Panc1 (cell line): ENCODE measurements around the gene SETDB2. TPM values are rescaled to one million over a fixed set of nuclear protein-coding genes. Genes with fewer than 3 reads are reported as not detected.
A peak's percentile ranks its signal among the peaks of the same experiment; 100 is the strongest.

Source experiments
- ATAC-seq: fragments of 200-7000 bp; cut with Tn5 transposase; 2 replicates; pipeline ENCODE4 v1.9.1; 2020; ENCODE audit warnings: mild to moderate bottlenecking, moderate library complexity
- BruUV-seq: library from RNA; stranded (reverse); fragments of 400-500 nt; replicated peaks from 2 replicates; lab custom pipeline; 2021; lab: Mats Ljungman, UMichigan
- CTCF ChIA-PET: fragments of 300-600 bp; sonication (Branson Sonifier 250); formaldehyde crosslinking; loops from one replicate; lab custom pipeline; 2022; ENCODE audit warnings: antibody characterized with exemption; lab: Charles Lee
- POLR2A ChIA-PET: fragments of 300-600 bp; sonication (Branson Sonifier 250); formaldehyde crosslinking; loops from one replicate; lab custom pipeline; 2022; ENCODE audit warnings: antibody characterized with exemption; lab: Charles Lee
- DNase-seq: peaks from one replicate; pipeline ENCODE4 v3.0.0-alpha.2; 2010; ENCODE audit warnings: low read depth, low spot score
- H3K27ac ChIP-seq: 2 replicates; pipeline ENCODE4 v1.5.1; 2011; ENCODE audit warnings: mild to moderate bottlenecking, low read length, inconsistent platforms
- H3K27me3 ChIP-seq: fragments of 200-500 bp; sonication (Bioruptor generic); 2 replicates; pipeline ENCODE4 v1.6.0; 2014; ENCODE audit warnings: low read length, inconsistent platforms; ENCODE audit not compliant: control insufficient read depth, insufficient read depth
- H3K36me3 ChIP-seq: fragments of 200-500 bp; sonication (Bioruptor generic); 2 replicates; pipeline ENCODE4 v1.5.1; 2014; ENCODE audit warnings: inconsistent platforms, mild to moderate bottlenecking, low read length, moderate library complexity; ENCODE audit not compliant: control insufficient read depth, insufficient read depth
- H3K4me1 ChIP-seq: 2 replicates; pipeline ENCODE4 v1.5.1; 2011; ENCODE audit warnings: inconsistent platforms, mild to moderate bottlenecking, low read length, moderate library complexity; ENCODE audit not compliant: control insufficient read depth, insufficient read depth
- H3K4me3 ChIP-seq, 2 experiments: 2 replicates each; pipeline ENCODE4 v1.5.1; 2011 to 2012; ENCODE audit warnings: low read depth in 2 of 2, low read length in 2 of 2, mild to moderate bottlenecking in 2 of 2, inconsistent platforms in 1 of 2, moderate library complexity in 1 of 2
- H3K9me3 ChIP-seq: fragments of 200-500 bp; sonication (Bioruptor generic); 2 replicates; pipeline ENCODE4 v1.5.1; 2014; ENCODE audit warnings: low read depth, mild to moderate bottlenecking, inconsistent platforms, low read length, moderate library complexity; ENCODE audit not compliant: control insufficient read depth, insufficient read depth
- POLR2AphosphoS5 ChIP-seq: IDR thresholded peaks from 2 replicates; pipeline ENCODE4 v1.6.1; 2012; ENCODE audit warnings: mild to moderate bottlenecking, low read depth, low read length, moderate library complexity
- SIN3A ChIP-seq: IDR thresholded peaks from 2 replicates; pipeline ENCODE4 v1.6.1; 2012; ENCODE audit warnings: low read depth, mild to moderate bottlenecking, low read length, moderate library complexity, borderline replicate concordance; ENCODE audit not compliant: insufficient read depth
- TCF7L2 ChIP-seq: IDR thresholded peaks from 2 replicates; pipeline ENCODE4 v1.6.1; 2011; ENCODE audit warnings: mild to moderate bottlenecking, low read depth, low read length, inconsistent platforms
- in situ Hi-C: cut with HindIII; loops from 2 replicates; pipeline ENCODE4 v1.10.0; 2016; ENCODE audit warnings: low sequenced_read_pairs, low pct_unique_long_range_greater_than_20kb
- intact Hi-C: fragments of 100-400 bp; cut with micrococcal nuclease; formaldehyde crosslinking; loops from one replicate; pipeline ENCODE4 v1.10.0; 2022; ENCODE audit not compliant: unreplicated experiment
- total RNA-seq: library from RNA; stranded (reverse); gene quantifications from one replicate; pipeline ENCODE4 v1.2.1, GENCODE V29; 2021; ENCODE audit not compliant: unreplicated experiment
- TF ChIP-seq, protein P1 (sequence below): fragments of 450-650 bp; IDR thresholded peaks from 2 replicates; pipeline ENCODE4 v1.5.1; 2017; ENCODE audit warnings: mild to moderate bottlenecking
- TF ChIP-seq, protein P2 (sequence below), 2 experiments: IDR thresholded peaks; 2 replicates each; pipeline ENCODE4 v1.6.1; 2011 to 2012; ENCODE audit warnings: low read depth in 2 of 2, control low read depth in 1 of 2, low read length in 1 of 2, mild to moderate bottlenecking in 1 of 2, moderate library complexity in 1 of 2; ENCODE audit not compliant: insufficient read depth in 1 of 2

SETDB2 gene
- total RNA-seq, 1 experiment from 2014 or later: 6.1 TPM

DNA sequence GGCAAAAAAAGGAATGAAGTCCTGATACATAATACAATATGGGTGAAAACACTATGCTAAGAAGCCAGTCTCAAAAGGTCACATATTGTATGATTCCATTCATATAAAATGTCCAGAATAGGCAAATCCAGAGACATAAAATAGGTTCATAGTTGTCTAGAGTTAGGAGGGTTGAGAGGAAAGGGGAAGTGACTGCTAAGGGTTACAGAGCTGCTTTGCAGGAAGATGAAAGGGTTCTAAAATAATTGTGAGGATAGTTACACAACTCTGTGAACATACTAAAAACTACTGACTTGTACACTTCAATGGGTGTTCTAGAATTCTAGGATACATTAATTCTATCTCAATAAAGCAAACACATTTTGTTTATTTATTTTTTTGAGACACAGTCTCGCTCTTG, 25.9 kb upstream of the SETDB2 start:
- BruUV-seq: no TSS peak
- ChIA-PET POLR2A (no interaction called here), CTCF (interaction anchor here (0.6 kb wide), 1 partner anchor 430 kb away, joined by 3 read pairs; no protein-coding TSS in a partner anchor)
- ATAC-seq (no peak), DNase-seq (no peak)
- no peaks in the 10 kb centered on the region for H3K9me3 ChIP-seq
- H3K27me3 ChIP-seq: no peaks in the 10 kb centered on the region
- intact Hi-C loops (no loop called here), in situ Hi-C loops (no loop called here)
- H3K4me1 ChIP-seq: no peaks in the 10 kb centered on the region
- no peak overlapping the region for H3K4me3 ChIP-seq
- H3K27ac ChIP-seq: no peak overlapping the region
- H3K36me3 ChIP-seq: no peaks in the 10 kb centered on the region
- TF ChIP-seq POLR2AphosphoS5 (no peak), SIN3A (no peak), TCF7L2 (no peak)
- TF ChIP-seq, protein P1, sequence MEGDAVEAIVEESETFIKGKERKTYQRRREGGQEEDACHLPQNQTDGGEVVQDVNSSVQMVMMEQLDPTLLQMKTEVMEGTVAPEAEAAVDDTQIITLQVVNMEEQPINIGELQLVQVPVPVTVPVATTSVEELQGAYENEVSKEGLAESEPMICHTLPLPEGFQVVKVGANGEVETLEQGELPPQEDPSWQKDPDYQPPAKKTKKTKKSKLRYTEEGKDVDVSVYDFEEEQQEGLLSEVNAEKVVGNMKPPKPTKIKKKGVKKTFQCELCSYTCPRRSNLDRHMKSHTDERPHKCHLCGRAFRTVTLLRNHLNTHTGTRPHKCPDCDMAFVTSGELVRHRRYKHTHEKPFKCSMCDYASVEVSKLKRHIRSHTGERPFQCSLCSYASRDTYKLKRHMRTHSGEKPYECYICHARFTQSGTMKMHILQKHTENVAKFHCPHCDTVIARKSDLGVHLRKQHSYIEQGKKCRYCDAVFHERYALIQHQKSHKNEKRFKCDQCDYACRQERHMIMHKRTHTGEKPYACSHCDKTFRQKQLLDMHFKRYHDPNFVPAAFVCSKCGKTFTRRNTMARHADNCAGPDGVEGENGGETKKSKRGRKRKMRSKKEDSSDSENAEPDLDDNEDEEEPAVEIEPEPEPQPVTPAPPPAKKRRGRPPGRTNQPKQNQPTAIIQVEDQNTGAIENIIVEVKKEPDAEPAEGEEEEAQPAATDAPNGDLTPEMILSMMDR: no peak
- TF ChIP-seq, protein P2, sequence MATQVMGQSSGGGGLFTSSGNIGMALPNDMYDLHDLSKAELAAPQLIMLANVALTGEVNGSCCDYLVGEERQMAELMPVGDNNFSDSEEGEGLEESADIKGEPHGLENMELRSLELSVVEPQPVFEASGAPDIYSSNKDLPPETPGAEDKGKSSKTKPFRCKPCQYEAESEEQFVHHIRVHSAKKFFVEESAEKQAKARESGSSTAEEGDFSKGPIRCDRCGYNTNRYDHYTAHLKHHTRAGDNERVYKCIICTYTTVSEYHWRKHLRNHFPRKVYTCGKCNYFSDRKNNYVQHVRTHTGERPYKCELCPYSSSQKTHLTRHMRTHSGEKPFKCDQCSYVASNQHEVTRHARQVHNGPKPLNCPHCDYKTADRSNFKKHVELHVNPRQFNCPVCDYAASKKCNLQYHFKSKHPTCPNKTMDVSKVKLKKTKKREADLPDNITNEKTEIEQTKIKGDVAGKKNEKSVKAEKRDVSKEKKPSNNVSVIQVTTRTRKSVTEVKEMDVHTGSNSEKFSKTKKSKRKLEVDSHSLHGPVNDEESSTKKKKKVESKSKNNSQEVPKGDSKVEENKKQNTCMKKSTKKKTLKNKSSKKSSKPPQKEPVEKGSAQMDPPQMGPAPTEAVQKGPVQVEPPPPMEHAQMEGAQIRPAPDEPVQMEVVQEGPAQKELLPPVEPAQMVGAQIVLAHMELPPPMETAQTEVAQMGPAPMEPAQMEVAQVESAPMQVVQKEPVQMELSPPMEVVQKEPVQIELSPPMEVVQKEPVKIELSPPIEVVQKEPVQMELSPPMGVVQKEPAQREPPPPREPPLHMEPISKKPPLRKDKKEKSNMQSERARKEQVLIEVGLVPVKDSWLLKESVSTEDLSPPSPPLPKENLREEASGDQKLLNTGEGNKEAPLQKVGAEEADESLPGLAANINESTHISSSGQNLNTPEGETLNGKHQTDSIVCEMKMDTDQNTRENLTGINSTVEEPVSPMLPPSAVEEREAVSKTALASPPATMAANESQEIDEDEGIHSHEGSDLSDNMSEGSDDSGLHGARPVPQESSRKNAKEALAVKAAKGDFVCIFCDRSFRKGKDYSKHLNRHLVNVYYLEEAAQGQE (IDR thresholded peaks at IDR 0.05; ENCODE audit: insufficient read depth in 1 of 2, low read depth in 2 of 2, low read length in 1 of 2): no peak

DNA sequence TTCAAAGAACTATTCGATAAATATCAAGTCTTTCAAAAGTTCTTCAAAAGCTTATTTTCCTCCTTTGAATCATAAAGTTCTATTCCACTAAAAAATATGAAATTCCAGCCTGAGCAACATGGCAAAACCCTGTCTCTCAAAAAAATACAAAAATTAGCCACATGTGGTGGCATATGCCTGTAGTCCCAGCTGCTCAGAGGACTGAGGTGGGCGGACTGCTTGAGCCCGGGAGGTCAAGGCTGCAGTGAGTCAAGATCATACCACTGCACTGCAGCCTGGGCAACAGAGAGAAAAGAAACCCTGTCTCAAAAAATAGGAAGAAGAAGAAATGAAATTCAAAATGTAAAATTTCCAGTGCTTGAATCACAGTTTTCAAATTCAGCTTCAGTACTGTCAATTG, 24.8 kb upstream of the SETDB2 start:
- Histone ChIP-seq H3K36me3 (no peaks in the 10 kb centered on the region), H3K9me3 (no peaks in the 10 kb centered on the region), H3K4me1 (no peaks in the 10 kb centered on the region), H3K4me3 (no peak overlapping the region), H3K27ac (no peak overlapping the region), H3K27me3 (no peaks in the 10 kb centered on the region)
- TSS peak; percentile 30 for BruUV-seq
- no peak for ATAC-seq
- TF ChIP-seq TCF7L2 (no peak), SIN3A (no peak), POLR2AphosphoS5 (no peak)
- in situ Hi-C loops (no loop called here), intact Hi-C loops (no loop called here)
- ChIA-PET POLR2A (no interaction called here), CTCF (no interaction called here)
- DNase-seq: no peak

DNA sequence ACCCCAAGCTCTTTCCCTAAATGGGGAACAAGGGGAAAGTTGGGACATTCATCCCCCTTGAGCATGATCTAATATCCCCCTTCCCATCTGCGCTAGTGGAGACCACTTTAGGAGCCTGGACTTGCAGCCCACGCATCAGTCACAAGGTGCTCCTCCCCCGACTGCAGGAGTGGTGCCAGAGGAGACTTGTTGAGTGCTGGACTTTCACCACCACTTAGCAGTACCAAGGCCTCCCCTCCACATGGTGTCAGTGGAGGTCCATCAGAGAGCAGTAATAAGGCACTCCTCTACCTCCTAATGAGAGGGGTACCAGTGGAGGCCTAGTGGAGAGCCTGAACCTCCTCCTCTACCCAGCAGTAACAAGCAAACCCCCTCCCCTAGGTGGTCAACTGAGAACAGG, 22.7 kb upstream of the SETDB2 start:
- peak; percentile 80; the same call in 1 of the 2 replicates for ATAC-seq
- in situ Hi-C loops: no loop called here
- no peaks in the 10 kb centered on the region for H3K27me3 ChIP-seq
- TF ChIP-seq, protein P1: peak; percentile 35
- TF ChIP-seq SIN3A (no peak), TCF7L2 (no peak), POLR2AphosphoS5 (no peak)
- TF ChIP-seq, protein P2 (IDR thresholded peaks at IDR 0.05; ENCODE audit: insufficient read depth in 1 of 2, low read depth in 2 of 2, low read length in 1 of 2): no peak
- no peak for DNase-seq
- H3K9me3 ChIP-seq: no peaks in the 10 kb centered on the region
- CTCF ChIA-PET: no interaction called here
- no peaks in the 10 kb centered on the region for H3K36me3 ChIP-seq
- H3K4me3 ChIP-seq: no peak overlapping the region
- POLR2A ChIA-PET: no interaction called here
- no peak overlapping the region for H3K27ac ChIP-seq
- no peaks in the 10 kb centered on the region for H3K4me1 ChIP-seq
- BruUV-seq: no TSS peak
- intact Hi-C loops: no loop called here
